Measurements from ENCODE around the gene SDK2. TPM values are rescaled to one million over a fixed set of nuclear protein-coding genes. Genes with fewer than 3 reads are reported as not detected.
A peak's percentile ranks its signal among the peaks of the same experiment; 100 is the strongest.

SDK2 gene, protein sequence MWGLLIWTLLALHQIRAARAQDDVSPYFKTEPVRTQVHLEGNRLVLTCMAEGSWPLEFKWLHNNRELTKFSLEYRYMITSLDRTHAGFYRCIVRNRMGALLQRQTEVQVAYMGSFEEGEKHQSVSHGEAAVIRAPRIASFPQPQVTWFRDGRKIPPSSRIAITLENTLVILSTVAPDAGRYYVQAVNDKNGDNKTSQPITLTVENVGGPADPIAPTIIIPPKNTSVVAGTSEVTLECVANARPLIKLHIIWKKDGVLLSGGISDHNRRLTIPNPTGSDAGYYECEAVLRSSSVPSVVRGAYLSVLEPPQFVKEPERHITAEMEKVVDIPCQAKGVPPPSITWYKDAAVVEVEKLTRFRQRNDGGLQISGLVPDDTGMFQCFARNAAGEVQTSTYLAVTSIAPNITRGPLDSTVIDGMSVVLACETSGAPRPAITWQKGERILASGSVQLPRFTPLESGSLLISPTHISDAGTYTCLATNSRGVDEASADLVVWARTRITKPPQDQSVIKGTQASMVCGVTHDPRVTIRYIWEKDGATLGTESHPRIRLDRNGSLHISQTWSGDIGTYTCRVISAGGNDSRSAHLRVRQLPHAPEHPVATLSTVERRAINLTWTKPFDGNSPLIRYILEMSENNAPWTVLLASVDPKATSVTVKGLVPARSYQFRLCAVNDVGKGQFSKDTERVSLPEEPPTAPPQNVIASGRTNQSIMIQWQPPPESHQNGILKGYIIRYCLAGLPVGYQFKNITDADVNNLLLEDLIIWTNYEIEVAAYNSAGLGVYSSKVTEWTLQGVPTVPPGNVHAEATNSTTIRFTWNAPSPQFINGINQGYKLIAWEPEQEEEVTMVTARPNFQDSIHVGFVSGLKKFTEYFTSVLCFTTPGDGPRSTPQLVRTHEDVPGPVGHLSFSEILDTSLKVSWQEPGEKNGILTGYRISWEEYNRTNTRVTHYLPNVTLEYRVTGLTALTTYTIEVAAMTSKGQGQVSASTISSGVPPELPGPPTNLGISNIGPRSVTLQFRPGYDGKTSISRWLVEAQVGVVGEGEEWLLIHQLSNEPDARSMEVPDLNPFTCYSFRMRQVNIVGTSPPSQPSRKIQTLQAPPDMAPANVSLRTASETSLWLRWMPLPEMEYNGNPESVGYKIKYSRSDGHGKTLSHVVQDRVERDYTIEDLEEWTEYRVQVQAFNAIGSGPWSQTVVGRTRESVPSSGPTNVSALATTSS (N-terminal part only)
- 11.0 TPM for total RNA-seq

DNA sequence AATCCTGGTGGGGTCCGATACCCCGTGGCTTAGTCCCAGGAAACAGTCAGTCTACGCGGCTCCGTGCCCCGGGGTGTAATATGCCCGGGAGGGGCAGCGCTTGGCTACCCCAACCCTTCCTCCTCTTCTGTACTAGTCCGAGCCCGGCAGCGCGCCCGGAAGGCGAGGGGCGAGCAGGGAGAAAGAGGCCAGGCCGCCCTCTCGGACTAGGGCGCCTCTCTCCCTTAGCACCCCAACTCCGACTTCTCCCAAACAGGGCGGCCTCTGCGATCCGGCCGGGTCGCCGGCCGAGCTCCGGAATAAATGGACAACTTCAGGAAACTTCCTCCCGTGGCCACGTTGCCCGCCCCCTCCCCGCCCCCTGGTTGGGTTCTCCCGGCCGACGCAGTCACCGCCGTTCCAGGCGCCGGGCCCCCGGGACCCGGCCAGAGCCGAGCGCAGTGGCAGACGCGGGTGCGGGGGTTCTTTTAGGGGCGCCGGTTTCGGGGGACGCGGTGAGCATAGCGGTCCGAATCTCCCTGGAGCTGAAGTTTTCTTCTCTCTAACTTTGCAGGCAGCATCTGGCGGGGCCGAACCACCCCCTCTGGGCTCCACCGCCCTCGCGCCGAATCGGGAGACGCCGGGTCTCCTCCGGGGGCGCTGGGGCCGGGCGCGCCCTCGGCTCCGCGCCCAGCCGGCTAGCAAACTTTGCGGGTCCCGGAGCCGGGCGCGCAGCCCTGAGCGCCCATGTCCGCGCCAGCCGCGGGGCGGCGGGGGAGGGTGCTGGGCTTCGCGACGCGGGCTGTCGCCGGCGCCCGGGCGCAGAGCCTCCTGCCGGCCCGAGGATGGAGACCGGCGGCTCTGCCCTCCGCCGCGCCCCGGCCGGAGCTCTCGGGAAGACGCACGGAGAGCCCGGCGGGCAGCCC is at the start of gene SDK2:
SDK2 (minus strand) TSS at position 301 of the 905 bp plus-strand sequence. CDS start 357 bp downstream, outside the sequence.
- Histone ChIP-seq H3K4me3 (ENCODE audit: low read length in 3 of 3) (peak within 1 kb of the TSS; percentile 43 to 65 (median 46)), H3K27me3 (ENCODE audit: control insufficient read depth in 3 of 3, insufficient read depth in 3 of 3, low read length in 3 of 3) (peaks cover 45 to 56% (median 46%) of the 10 kb centered on the region in 3 donors), H3K9ac (ENCODE audit: low read depth in 1 of 3, low read length in 3 of 3) (peak within 1 kb of the TSS in 1 of 3 donors; percentile 40), H3K36me3 (ENCODE audit: control insufficient read depth in 3 of 3, insufficient read depth in 3 of 3, low read length in 3 of 3) (no peaks in the 10 kb centered on the region), H3K4me1 (ENCODE audit: control insufficient read depth in 3 of 3, insufficient read depth in 3 of 3, low read length in 3 of 3) (peaks cover 7 to 11% (median 11%) of the 10 kb centered on the region in 3 donors), H3K27ac (ENCODE audit: low read depth, low read length) (no peak within 1 kb of the TSS), H3K9me3 (ENCODE audit: control insufficient read depth in 3 of 3, low read length in 3 of 3) (no peaks in the 10 kb centered on the region)

DNA sequence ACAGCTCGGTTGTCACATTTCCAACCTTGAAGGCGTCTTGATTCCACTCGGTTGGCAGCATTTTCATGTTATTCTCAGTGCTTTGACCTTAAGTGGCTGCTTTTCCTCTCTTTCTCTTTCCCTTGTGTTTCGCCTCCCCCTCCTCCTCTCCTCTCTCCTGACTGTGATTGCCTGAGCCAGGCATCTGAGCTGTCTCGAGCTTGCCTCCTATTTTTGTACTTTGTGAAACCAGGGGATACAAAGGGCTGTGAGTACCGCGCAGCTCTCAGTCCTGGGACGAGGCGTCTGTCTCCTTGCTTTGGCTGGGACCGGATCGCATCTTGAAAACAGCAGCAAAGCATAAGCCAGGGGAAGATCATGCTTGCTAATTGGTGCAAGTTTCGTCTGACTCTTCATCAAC is 48.8 kb upstream of the SDK2 start:
- Histone ChIP-seq H3K27me3 (ENCODE audit: control insufficient read depth in 3 of 3, insufficient read depth in 3 of 3, low read length in 3 of 3) (peaks cover 8 to 22% (median 9%) of the 10 kb centered on the region in 3 donors), H3K4me3 (ENCODE audit: low read length in 3 of 3) (no peak overlapping the region), H3K9ac (ENCODE audit: low read depth in 1 of 3, low read length in 3 of 3) (no peak overlapping the region), H3K4me1 (ENCODE audit: control insufficient read depth in 3 of 3, insufficient read depth in 3 of 3, low read length in 3 of 3) (no peaks in the 10 kb centered on the region), H3K27ac (ENCODE audit: low read depth, low read length) (no peak overlapping the region), H3K9me3 (ENCODE audit: control insufficient read depth in 3 of 3, low read length in 3 of 3) (peaks cover 0 to 5% (median 0%) of the 10 kb centered on the region in 3 donors), H3K36me3 (ENCODE audit: control insufficient read depth in 3 of 3, insufficient read depth in 3 of 3, low read length in 3 of 3) (no peaks in the 10 kb centered on the region)

DNA sequence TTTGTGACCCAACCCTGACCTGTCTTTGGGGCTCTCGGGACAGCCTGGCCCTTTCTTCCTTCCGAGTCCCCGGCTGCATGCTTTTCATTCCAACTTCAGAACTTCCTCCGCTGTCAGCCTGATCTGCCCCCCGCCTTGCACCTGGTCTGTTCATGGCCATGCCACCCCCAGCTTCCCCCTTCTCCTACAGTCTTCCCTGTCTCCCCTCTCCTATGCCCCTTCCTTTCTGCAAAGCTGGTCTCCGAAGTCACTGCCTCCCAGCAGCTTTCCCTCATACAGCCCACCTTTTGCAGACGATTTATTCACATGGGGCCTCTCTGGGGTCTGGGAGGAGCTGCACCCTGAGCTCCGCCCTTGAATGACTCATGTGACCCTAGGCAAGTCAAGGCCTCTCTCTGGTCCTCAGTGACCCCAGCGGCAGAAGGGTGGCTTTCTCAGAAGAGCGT is 47.1 kb upstream of the SDK2 start:
- no peaks in the 10 kb centered on the region for H3K36me3 ChIP-seq (ENCODE audit: control insufficient read depth in 3 of 3, insufficient read depth in 3 of 3, low read length in 3 of 3)
- H3K4me1 ChIP-seq (ENCODE audit: control insufficient read depth in 3 of 3, insufficient read depth in 3 of 3, low read length in 3 of 3), result no peaks in the 10 kb centered on the region
- no peak overlapping the region for H3K9ac ChIP-seq (ENCODE audit: low read depth in 1 of 3, low read length in 3 of 3)
- H3K4me3 ChIP-seq (ENCODE audit: low read length in 3 of 3), result no peak overlapping the region
- peaks cover 0 to 5% (median 0%) of the 10 kb centered on the region in 3 donors for H3K9me3 ChIP-seq (ENCODE audit: control insufficient read depth in 3 of 3, low read length in 3 of 3)
- H3K27me3 ChIP-seq (ENCODE audit: control insufficient read depth in 3 of 3, insufficient read depth in 3 of 3, low read length in 3 of 3), result peaks cover 8 to 22% (median 9%) of the 10 kb centered on the region in 3 donors
- no peak overlapping the region for H3K27ac ChIP-seq (ENCODE audit: low read depth, low read length)

DNA sequence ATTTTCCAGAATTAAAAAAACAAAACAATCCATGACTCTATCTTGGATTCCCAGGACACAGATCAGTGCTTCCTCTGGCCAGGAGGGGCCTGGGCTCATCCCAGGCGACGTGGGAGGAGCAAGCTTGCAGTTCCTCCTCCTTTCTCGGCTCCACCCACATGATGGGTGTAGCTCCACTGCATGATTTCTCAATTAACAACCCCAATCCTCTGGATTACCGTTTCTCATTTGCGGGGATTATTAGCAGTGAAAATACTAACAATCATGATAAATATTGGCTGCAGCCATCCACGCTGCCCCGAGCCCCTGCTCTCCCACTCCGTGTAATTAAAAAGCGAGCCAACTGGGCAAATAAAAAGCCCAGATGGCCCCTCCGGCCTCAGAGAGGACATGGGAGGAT is 46.4 kb upstream of the SDK2 start:
- H3K27me3 ChIP-seq (ENCODE audit: control insufficient read depth in 3 of 3, insufficient read depth in 3 of 3, low read length in 3 of 3), result peaks cover 8 to 16% (median 9%) of the 10 kb centered on the region in 3 donors
- no peak overlapping the region for H3K9ac ChIP-seq (ENCODE audit: low read depth in 1 of 3, low read length in 3 of 3)
- no peak overlapping the region for H3K4me3 ChIP-seq (ENCODE audit: low read length in 3 of 3)
- H3K4me1 ChIP-seq (ENCODE audit: control insufficient read depth in 3 of 3, insufficient read depth in 3 of 3, low read length in 3 of 3), result no peaks in the 10 kb centered on the region
- H3K27ac ChIP-seq (ENCODE audit: low read depth, low read length), result no peak overlapping the region
- no peaks in the 10 kb centered on the region for H3K36me3 ChIP-seq (ENCODE audit: control insufficient read depth in 3 of 3, insufficient read depth in 3 of 3, low read length in 3 of 3)
- peaks cover 0 to 5% (median 0%) of the 10 kb centered on the region in 3 donors for H3K9me3 ChIP-seq (ENCODE audit: control insufficient read depth in 3 of 3, low read length in 3 of 3)

DNA sequence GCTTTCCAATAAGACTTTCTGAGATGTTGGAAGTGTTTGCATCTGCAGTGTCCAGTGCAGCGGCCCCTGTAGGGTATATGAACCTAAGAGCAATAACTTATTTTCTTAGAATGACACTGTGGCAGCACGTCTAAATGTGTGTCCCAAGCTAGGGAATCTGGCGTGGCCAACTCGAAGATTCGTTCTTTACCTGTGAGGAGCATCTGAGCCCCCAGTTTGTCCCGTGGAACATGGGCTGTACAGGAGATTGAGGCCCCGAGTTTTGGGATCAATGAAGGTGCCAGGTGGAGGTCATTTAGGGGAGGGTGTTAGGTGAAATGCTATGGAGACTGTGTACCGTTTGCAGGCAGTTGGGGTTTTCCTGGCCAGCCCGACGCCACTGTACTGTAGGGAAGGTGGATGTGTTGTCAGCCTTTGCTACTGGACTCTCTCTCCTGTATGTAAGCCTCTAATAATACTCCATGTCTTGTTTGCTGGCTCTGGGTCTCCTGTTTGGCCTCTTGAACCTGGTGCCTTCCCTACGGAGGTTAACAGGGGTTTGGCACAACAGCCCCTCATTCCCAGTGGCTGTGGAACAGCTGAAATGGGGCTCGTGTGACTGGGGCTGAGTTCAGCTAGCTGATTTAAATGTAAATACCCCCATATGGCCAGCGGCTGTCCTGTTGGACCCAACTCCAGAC is 45.5 kb upstream of the SDK2 start:
- H3K4me3 ChIP-seq (ENCODE audit: low read length in 3 of 3), result no peak overlapping the region
- H3K4me1 ChIP-seq (ENCODE audit: control insufficient read depth in 3 of 3, insufficient read depth in 3 of 3, low read length in 3 of 3), result no peaks in the 10 kb centered on the region
- H3K9me3 ChIP-seq (ENCODE audit: control insufficient read depth in 3 of 3, low read length in 3 of 3), result peaks cover 0 to 5% (median 0%) of the 10 kb centered on the region in 3 donors
- H3K9ac ChIP-seq (ENCODE audit: low read depth in 1 of 3, low read length in 3 of 3), result no peak overlapping the region
- peaks cover 4 to 16% (median 9%) of the 10 kb centered on the region in 3 donors for H3K27me3 ChIP-seq (ENCODE audit: control insufficient read depth in 3 of 3, insufficient read depth in 3 of 3, low read length in 3 of 3)
- no peak overlapping the region for H3K27ac ChIP-seq (ENCODE audit: low read depth, low read length)
- H3K36me3 ChIP-seq (ENCODE audit: control insufficient read depth in 3 of 3, insufficient read depth in 3 of 3, low read length in 3 of 3), result no peaks in the 10 kb centered on the region

DNA sequence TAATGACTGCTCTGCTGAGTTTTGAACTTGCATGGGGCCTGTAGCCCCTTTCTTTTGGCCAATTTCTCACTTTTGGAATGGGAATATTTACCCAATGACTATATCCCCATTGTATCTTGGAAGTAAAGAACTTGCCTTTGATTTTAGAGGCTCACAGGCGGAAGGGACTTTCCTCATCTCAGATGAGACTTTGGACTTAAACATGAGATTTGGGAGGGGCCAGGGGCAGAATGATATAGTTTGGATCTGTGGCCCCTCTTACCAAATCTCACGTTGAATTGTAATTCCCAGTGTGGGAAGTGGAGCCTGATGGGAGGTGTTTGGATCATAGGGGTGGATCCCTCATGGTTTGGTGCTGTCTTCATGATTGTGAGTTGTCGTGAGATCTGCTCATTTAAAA is 42.7 kb upstream of the SDK2 start:
- Histone ChIP-seq H3K4me3 (ENCODE audit: low read length in 3 of 3) (no peak overlapping the region), H3K27ac (ENCODE audit: low read depth, low read length) (no peak overlapping the region), H3K36me3 (ENCODE audit: control insufficient read depth in 3 of 3, insufficient read depth in 3 of 3, low read length in 3 of 3) (no peaks in the 10 kb centered on the region), H3K27me3 (ENCODE audit: control insufficient read depth in 3 of 3, insufficient read depth in 3 of 3, low read length in 3 of 3) (peaks cover 0 to 22% (median 9%) of the 10 kb centered on the region in 3 donors), H3K4me1 (ENCODE audit: control insufficient read depth in 3 of 3, insufficient read depth in 3 of 3, low read length in 3 of 3) (no peaks in the 10 kb centered on the region), H3K9me3 (ENCODE audit: control insufficient read depth in 3 of 3, low read length in 3 of 3) (peaks cover 2% of the 10 kb centered on the region in 3 donors), H3K9ac (ENCODE audit: low read depth in 1 of 3, low read length in 3 of 3) (no peak overlapping the region)

DNA sequence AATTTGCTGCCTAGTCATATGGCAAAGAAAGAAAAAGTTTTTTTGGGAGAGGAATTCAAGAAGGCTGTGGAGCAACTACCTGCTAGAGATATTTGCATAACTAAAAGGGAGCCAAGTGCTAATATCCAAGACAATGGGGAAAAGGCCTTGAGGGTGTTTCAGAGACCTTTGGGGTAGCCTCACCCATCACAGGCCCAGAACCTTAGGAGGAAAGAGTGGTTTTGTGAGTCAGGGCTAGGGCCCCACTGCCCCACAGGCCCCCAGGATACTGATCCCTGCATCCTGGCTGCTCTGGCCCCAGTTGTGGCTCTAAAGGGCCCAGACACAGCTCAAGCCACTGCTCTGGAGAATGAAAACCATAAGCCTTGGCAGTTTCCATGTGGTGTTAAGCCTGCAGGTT is 41.9 kb upstream of the SDK2 start:
- Histone ChIP-seq H3K4me3 (ENCODE audit: low read length in 3 of 3) (no peak overlapping the region), H3K9me3 (ENCODE audit: control insufficient read depth in 3 of 3, low read length in 3 of 3) (peaks cover 2 to 4% (median 2%) of the 10 kb centered on the region in 3 donors)

DNA sequence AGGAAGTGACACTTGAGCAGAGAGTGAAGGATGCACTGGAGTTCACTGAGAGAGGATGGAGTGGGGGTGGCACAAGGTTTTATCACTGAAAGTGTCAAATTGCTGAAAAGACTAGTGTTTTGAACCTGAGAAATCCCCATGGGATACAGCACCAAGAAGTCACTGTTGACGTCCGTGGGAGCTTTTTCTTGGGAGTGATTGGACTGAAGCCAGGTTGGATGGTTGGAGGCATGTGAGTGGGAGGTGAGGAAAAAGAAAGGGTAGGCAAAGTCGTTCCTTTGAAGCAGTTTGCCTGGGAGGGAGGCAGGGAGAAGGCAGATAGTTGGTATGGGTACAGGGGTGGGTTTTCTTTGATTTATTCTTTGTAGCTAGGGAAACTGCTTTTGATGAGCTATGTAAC is 39.9 kb upstream of the SDK2 start:
- Histone ChIP-seq H3K9me3 (ENCODE audit: control insufficient read depth in 3 of 3, low read length in 3 of 3) (peaks cover 0 to 4% (median 2%) of the 10 kb centered on the region in 3 donors), H3K36me3 (ENCODE audit: control insufficient read depth in 3 of 3, insufficient read depth in 3 of 3, low read length in 3 of 3) (no peaks in the 10 kb centered on the region), H3K27ac (ENCODE audit: low read depth, low read length) (no peak overlapping the region), H3K4me1 (ENCODE audit: control insufficient read depth in 3 of 3, insufficient read depth in 3 of 3, low read length in 3 of 3) (no peaks in the 10 kb centered on the region), H3K9ac (ENCODE audit: low read depth in 1 of 3, low read length in 3 of 3) (no peak overlapping the region), H3K4me3 (ENCODE audit: low read length in 3 of 3) (no peak overlapping the region), H3K27me3 (ENCODE audit: control insufficient read depth in 3 of 3, insufficient read depth in 3 of 3, low read length in 3 of 3) (peaks cover 3 to 12% (median 5%) of the 10 kb centered on the region in 3 donors)

More for the DNA sequence above, 41.9 kb upstream of the SDK2 start:
- Histone ChIP-seq H3K27me3 (ENCODE audit: control insufficient read depth in 3 of 3, insufficient read depth in 3 of 3, low read length in 3 of 3) (peaks cover 0 to 20% (median 9%) of the 10 kb centered on the region in 3 donors), H3K9ac (ENCODE audit: low read depth in 1 of 3, low read length in 3 of 3) (no peak overlapping the region), H3K27ac (ENCODE audit: low read depth, low read length) (no peak overlapping the region), H3K36me3 (ENCODE audit: control insufficient read depth in 3 of 3, insufficient read depth in 3 of 3, low read length in 3 of 3) (no peaks in the 10 kb centered on the region), H3K4me1 (ENCODE audit: control insufficient read depth in 3 of 3, insufficient read depth in 3 of 3, low read length in 3 of 3) (no peaks in the 10 kb centered on the region)

Measured in skeletal muscle tissue (tissue), 4 donors.